Fibroblast of skin of abdomen (primary cell): ENCODE data around the gene NFYC.

Experiments
- DNase-seq: peaks from one replicate; pipeline ENCODE4 v3.0.0-alpha.2; 2013

The NFYC gene

GRCh38 chr1:40740039-40740996 lies 48.8 kb downstream of the NFYC start:
- DNase-seq, result no peak

GRCh38 chr1:40740997-40741736 lies 49.7 kb downstream of the NFYC start:
- DNase-seq, result no peak

GRCh38 chr1:40742363-40743061 lies 51.0 kb downstream of the NFYC start:
- peak; percentile 17 for DNase-seq

- no peak for DNase-seq
These were observed 51.9 kb downstream of the NFYC start for GRCh38 chr1:40743452-40743851.

GRCh38 chr1:40743860-40744259 lies 52.4 kb downstream of the NFYC start:
- DNase-seq, result no peak

GRCh38 chr1:40745176-40745575 lies 53.7 kb downstream of the NFYC start:
- peak; percentile 79 for DNase-seq

GRCh38 chr1:40746344-40747090 lies 55.0 kb downstream of the NFYC start:
- DNase-seq, result no peak

GRCh38 chr1:40748841-40749718 lies 57.6 kb downstream of the NFYC start:
- DNase-seq, result no peak

- no peak for DNase-seq
These were observed 58.3 kb downstream of the NFYC start for GRCh38 chr1:40749817-40750216.

- no peak for DNase-seq
These were observed 59.0 kb downstream of the NFYC start for GRCh38 chr1:40750451-40750908.

GRCh38 chr1:40751802-40752201 lies 60.3 kb downstream of the NFYC start:
- DNase-seq, result no peak

GRCh38 chr1:40753142-40753882 lies 61.8 kb downstream of the NFYC start:
- DNase-seq, result no peak

GRCh38 chr1:40754201-40754600 lies 62.7 kb downstream of the NFYC start:
- no peak for DNase-seq

- DNase-seq, result no peak
These were observed 63.6 kb downstream of the NFYC start for GRCh38 chr1:40755067-40755466.

- no peak for DNase-seq
These were observed 65.0 kb downstream of the NFYC start for GRCh38 chr1:40756523-40756922.

GRCh38 chr1:40757084-40757483 lies 65.6 kb downstream of the NFYC start:
- no peak for DNase-seq

- no peak for DNase-seq
These were observed 66.5 kb downstream of the NFYC start for GRCh38 chr1:40758004-40758403.

- DNase-seq, result no peak
These were observed 67.3 kb downstream of the NFYC start for GRCh38 chr1:40758578-40759343.

- DNase-seq, result no peak
These were observed 69.5 kb downstream of the NFYC start for GRCh38 chr1:40760984-40761383.
